ENCODE results near the gene EEFSEC. TPM values are rescaled to one million over a fixed set of nuclear protein-coding genes. Genes with fewer than 3 reads are reported as not detected.

EEFSEC gene
- total and polyA plus RNA-seq, 2 experiments from 2014 or later, result 4.9 to 18.7 TPM

- H3K9me3 ChIP-seq (ENCODE audit: low read depth), result no peaks in the 10 kb centered on the region
- no peak overlapping the region for H3K4me3 ChIP-seq
- in situ Hi-C loops (cut with MboI), result no loop called here
- no peaks in the 10 kb centered on the region for H3K27me3 ChIP-seq (replicated peaks; ENCODE audit: insufficient read depth)
- H3K36me3 ChIP-seq (ENCODE audit: low read depth), result no peaks in the 10 kb centered on the region
- no peak for DNase-seq
- 91 to 93% methylated on average over 7 of the region's 7 CpGs for WGBS, 2 experiments (ENCODE audit: low coverage in 1 of 2, low lambda C conversion rate in 2 of 2, missing lambda C conversion rate in 2 of 2)
- no peaks in the 10 kb centered on the region for H3F3A ChIP-seq (ENCODE audit: insufficient read depth)
- peaks cover 8% of the 10 kb centered on the region for H3K4me1 ChIP-seq (ENCODE audit: insufficient read depth)
- no peaks in the 10 kb centered on the region for H3K9me2 ChIP-seq (ENCODE audit: insufficient read depth)
- no peak overlapping the region for H3K4me2 ChIP-seq (ENCODE audit: unreplicated experiment)
- H3K27ac ChIP-seq, result no peak overlapping the region
- TF ChIP-seq EZH2 (IDR thresholded peaks at IDR 0.05; ENCODE audit: insufficient read depth, poor library complexity, severe bottlenecking) (no peak), EZH2phosphoT487 (IDR thresholded peaks at IDR 0.05; ENCODE audit: insufficient read depth, low read depth) (no peak)
- H4K20me1 ChIP-seq (ENCODE audit: insufficient read depth), result no peaks in the 10 kb centered on the region
- no peaks in the 10 kb centered on the region for H3K79me2 ChIP-seq (ENCODE audit: insufficient read depth)
- H3K9ac ChIP-seq, result no peak overlapping the region
- H2AFZ ChIP-seq, result no peak overlapping the region
Observed at GRCh38 chr3:128270559-128271492, 117.5 kb downstream of the EEFSEC start.

DNA sequence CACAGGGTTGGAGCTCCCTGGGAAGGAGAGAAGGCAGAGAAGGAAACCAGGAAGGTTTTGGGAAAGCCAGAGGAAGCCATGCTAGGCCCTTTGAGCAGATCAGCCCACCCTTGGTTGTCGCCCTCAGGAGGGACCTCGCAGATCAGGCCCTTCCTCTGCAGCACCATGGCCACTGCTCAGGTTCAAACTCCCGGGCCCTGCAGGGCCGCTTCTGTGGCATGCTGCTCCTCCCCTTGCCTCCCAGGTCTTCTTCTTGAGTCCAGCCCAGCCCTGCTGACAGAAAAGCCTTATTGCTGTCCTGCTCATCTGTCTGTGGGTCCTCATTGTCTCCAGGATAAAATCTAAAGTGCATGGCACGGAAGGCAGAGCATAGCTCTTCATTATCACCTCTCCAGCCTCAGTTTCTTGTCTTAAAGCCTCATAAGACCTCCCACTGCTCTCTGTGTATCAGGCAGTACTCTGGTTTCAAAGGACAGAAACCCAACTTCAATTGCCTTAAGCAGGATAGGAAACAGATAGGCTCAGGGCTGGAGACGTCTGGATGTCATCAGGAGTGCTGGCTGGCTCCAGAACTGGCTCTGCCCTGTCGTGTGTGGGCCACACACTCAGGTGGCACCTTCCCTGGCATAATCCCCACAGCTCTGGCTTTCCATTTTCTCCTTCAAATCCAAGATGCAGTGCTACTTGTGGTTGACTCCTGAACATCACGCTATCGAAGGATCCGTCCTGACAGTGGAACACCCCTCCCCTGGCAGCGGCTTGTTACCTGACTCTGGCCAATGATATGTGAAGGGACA is 118.5 kb downstream of the EEFSEC start:
- Histone ChIP-seq H3K9me3 (ENCODE audit: low read depth) (no peaks in the 10 kb centered on the region), H3K27ac (no peak overlapping the region), H3F3A (ENCODE audit: insufficient read depth) (no peaks in the 10 kb centered on the region), H3K27me3 (replicated peaks; ENCODE audit: insufficient read depth) (no peaks in the 10 kb centered on the region), H3K79me2 (ENCODE audit: insufficient read depth) (no peaks in the 10 kb centered on the region), H3K4me2 (ENCODE audit: unreplicated experiment) (no peak overlapping the region), H3K4me1 (ENCODE audit: insufficient read depth) (peaks cover 8% of the 10 kb centered on the region), H3K9ac (no peak overlapping the region), H4K20me1 (ENCODE audit: insufficient read depth) (no peaks in the 10 kb centered on the region), H2AFZ (no peak overlapping the region), H3K9me2 (ENCODE audit: insufficient read depth) (no peaks in the 10 kb centered on the region), H3K4me3 (no peak overlapping the region), H3K36me3 (ENCODE audit: low read depth) (no peaks in the 10 kb centered on the region)
- 85 to 86% methylated on average over 11 of the region's 11 CpGs for WGBS, 2 experiments (ENCODE audit: low coverage in 1 of 2, low lambda C conversion rate in 2 of 2, missing lambda C conversion rate in 2 of 2)
- DNase-seq, result no peak
- no peak for TF ChIP-seq EZH2phosphoT487 (IDR thresholded peaks at IDR 0.05; ENCODE audit: insufficient read depth, low read depth)
- TF ChIP-seq EZH2 (IDR thresholded peaks at IDR 0.05; ENCODE audit: insufficient read depth, poor library complexity, severe bottlenecking), result no peak
- in situ Hi-C loops (cut with MboI), result no loop called here

- Histone ChIP-seq H3K27me3 (replicated peaks; ENCODE audit: insufficient read depth) (no peaks in the 10 kb centered on the region), H3K36me3 (ENCODE audit: low read depth) (no peaks in the 10 kb centered on the region), H3K79me2 (ENCODE audit: insufficient read depth) (no peaks in the 10 kb centered on the region), H3K4me2 (ENCODE audit: unreplicated experiment) (no peak overlapping the region), H3K27ac (no peak overlapping the region), H3K9ac (no peak overlapping the region), H2AFZ (no peak overlapping the region), H3F3A (ENCODE audit: insufficient read depth) (0 out of 2 replicates have a peak, but pooled peaks cover under 1% of the 10 kb centered on the region), H3K4me3 (no peak overlapping the region), H3K4me1 (ENCODE audit: insufficient read depth) (peaks cover 8% of the 10 kb centered on the region), H4K20me1 (ENCODE audit: insufficient read depth) (no peaks in the 10 kb centered on the region), H3K9me2 (ENCODE audit: insufficient read depth) (no peaks in the 10 kb centered on the region), H3K9me3 (ENCODE audit: low read depth) (no peaks in the 10 kb centered on the region)
- TF ChIP-seq EZH2 (IDR thresholded peaks at IDR 0.05; ENCODE audit: insufficient read depth, poor library complexity, severe bottlenecking), result no peak
- TF ChIP-seq EZH2phosphoT487 (IDR thresholded peaks at IDR 0.05; ENCODE audit: insufficient read depth, low read depth), result no peak
- in situ Hi-C loops (cut with MboI), result no loop called here
- WGBS, 2 experiments (ENCODE audit: low coverage in 1 of 2, low lambda C conversion rate in 2 of 2, missing lambda C conversion rate in 2 of 2), result 67 to 83% methylated on average over 4 to 5 of the region's 5 CpGs
- DNase-seq, result no peak
Observed at GRCh38 chr3:128273109-128273840, 120.0 kb downstream of the EEFSEC start.

Measured in GM23248 (cell line).